ENCODE measurements around the gene HRK.
"Not testable (repeated sequence)": the region's sequence is repeated elsewhere in the genome, so short reads cannot be mapped to it uniquely, and the experiment has no call there.

The HRK gene

DNA sequence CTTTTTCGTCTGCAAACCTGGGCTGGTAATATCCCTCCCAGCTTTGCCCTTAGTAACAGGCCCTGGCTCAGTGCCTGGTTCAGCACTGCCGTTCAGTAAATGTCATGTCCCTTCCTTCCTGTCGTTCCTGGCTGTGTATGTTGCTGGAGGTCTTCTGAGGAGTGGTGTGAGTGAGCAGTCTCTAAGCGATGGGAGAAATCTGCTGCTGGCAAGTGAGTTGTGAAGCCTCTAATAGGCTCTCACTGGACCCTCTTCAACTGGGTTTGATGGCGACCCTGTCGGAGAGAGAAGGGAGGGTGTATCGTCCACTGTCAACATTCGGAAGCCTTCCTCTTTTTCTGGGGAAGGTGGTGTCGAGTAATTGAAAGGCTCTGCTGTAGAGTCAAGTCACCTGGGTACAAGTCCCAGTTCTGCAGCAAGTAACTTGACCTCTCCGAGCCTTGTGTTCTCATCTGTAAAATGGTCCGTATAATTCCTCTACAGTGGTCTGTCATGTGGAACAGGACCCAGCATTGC is 62.8 kb downstream of the HRK start:
- peak; percentile 61 for DNase-seq

DNA sequence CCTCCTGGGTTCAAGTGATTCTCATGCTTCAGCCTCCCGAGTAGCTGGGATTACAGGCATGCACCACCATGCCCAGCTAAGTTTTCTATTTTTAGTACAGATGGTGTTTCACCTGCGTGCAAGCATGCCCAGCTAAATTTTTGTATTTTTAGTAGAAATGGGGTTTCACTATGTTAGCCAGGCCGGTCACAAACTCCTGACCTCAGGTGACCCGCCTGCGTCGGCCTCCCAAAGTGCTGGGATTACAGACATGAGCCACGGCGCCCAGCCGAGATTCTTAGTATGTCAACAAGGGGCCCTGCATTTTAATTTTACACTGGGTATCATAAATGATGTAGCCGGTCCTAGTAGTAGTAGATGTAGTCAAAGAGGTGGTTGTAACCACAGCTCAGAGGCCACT is 66.5 kb downstream of the HRK start:
- not testable (repeated sequence) for DNase-seq

DNA sequence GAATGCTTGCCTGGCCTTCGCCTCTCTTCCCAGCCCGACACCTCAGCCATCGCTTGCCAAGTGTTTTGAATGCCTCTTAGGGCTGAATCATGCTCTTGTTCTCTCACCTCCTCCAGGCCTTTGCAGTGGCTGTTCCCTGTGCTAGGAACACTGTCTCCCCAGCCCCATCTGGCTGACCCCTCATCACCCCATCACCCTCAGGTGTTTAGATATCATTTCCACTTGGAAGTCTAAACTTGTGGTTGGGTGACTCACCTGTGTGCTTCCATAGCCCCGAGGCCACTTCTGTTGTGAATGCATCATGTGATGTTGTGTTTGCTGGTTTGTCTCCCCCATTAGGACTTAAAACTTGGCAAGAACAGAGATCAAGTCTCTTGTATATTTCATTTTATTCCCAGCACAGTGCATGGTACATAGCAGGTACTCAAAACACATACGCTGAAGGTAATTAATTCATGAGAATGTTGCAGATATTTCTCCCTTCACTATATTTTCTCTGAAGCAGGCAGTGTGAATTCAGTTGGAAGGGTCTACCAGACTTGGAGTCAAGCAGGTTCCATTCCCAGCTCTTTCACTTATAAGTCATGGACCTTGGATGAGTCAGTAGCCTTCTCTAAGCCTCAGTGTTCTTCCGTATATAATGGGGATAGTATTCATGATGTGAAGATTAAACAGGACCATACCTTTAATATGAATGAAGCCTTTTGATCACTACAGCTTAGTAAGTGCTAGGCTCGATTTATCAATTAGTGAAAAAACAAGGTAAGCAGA is 67.8 kb downstream of the HRK start:
- DNase-seq: no peak

DNA sequence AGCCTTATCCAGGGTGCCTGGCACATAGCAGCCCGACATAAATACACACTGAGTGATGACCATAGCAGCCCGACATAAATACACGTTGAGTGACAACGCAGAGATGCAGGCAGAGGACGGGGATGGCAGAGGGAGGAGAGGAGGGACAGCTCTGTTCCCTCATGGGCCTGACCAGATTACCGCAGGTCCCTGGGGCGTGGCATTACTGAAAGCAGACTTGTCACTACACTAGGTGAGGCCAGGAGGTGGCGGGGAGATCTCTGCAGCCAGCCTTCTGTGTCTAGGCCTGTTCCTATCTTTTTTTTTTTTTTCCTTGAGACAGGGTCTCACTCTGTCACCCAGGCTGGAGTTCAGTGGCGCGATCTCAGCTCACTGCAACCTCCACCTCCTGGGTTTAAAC is 69.0 kb downstream of the HRK start:
- DNase-seq: no peak

DNA sequence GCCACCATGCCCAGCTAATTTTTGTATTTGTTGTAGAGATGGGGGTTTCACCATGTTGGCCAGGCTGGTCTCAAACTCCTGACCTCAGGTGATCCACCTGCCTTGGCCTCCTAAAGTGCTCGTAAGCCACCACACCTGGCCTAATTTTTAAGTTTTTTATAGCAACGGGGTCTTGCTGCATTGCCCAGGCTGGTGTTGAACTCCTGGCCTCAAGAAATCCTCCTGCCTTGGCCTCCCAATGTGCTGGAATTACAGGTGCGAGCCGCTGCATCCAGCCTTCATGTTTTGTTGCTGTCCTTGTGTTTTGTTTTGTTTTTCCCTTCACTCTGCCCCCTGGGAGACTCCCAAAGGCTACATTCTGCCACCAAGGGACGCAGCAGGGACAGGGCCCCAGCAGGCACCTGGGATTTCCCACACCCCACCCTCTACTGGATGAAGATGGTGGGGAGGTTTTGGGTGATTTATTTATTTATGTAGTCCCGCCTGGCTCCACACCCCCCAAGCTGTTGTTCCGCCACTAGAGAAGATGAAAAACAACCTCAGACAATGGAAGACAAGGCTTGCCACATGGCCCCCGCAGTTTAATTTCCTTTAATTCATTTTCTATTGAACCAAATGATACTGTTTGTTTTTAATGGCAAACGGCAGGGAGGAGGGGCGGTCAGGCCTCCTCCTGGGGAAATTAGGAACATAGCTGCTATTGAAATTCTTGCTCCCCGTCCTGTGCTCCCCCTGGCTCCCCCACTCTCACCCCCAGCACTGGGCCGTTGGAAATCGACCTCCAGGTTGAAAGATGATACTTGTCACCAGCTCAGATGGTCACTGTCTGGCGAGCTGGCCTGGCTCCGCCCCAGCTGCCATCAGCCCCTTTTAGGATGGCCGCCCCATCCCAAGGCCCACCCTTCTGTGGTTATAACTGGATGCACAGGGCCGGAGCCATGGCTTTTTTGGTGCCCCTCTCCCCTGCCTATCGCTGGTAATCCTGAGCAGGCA is 72.8 kb downstream of the HRK start:
- DNase-seq: no peak

DNA sequence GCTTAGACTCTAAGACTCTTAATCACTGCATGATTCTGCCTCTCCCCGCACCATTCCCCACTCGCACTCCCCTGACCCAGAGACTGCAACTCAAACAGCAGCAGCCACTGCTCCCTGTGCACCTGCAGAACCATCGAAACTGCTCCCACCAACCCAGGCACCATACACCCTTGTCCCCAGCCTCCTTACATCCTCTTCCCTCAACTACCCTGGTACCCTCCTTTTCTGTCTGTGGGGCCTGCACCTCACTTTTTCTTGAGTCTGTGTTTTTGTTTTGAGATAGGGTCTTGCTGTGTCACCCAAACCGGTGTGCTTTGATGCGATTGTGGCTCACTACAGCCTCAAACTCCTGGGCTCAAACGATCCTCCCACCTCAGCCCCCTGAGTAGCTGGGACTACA is 73.7 kb downstream of the HRK start:
- DNase-seq: no peak

DNA sequence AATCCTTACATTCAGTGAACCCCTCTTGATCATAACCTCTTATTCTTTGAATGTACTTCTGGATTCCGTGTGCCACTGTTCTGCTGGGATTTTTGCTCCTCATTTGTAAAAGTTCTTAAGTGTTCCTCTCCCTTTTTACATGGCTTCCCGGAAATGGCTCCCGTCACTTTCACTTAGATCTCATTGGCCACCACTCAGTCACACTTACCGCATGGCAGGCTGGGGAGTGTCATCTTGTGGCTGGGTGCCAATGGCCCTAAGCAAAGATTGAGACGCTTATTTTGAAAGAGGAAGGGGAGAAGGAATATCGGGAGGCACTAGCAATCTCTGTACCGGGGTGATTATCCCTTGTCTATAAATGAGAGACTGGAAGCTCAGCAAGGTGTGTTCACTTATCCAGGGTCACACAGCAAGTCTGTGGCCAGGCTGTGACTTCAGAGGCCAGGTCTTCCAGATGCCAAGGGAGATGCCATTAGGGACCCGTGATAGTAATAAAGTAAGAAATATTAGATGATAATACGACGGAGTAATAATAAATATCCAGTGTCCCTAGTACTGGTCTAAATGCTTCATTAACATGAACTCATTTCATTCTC is 74.3 kb downstream of the HRK start:
- no peak for DNase-seq

Data from CD4-positive, alpha-beta T cell treated with Interleukin-6 for 4 hours (primary cell).